GM12891 (cell line): Measurements from ENCODE around the gene DST.

ENCODE experiments used
- POLR2A ChIP-seq: IDR thresholded peaks from 2 replicates; pipeline ENCODE4 v1.6.1; 2011; ENCODE audit warnings: low read depth, low read length, control low read depth
- POLR2AphosphoS5 ChIP-seq: IDR thresholded peaks from 2 replicates; pipeline ENCODE4 v1.6.1; 2011; ENCODE audit warnings: low read depth, low read length, control low read depth

DNA sequence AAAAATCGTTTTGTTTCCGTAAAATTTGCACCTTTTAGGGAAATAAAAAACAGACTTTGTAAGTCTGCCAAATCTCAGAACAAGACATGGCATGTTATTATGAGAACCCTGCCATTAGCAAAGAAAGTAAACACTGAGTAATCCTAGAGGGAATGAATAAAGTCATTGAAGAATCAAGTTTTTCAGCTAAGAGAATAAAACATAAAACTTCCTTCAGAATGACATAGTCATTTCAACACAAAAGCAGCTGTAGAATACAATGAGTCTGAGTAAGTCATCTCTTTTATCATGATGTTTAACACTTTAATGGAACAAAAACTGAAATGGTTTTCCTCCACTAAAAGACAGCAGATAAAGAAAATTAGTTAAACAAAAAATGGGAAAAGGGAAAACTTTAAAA lies 10.3 kb upstream of the DST start:
- no peak for TF ChIP-seq POLR2A
- no peak for TF ChIP-seq POLR2AphosphoS5
